Fibroblast of lung (primary cell): ENCODE data around the gene NLGN2. TPM values are rescaled to one million over a fixed set of nuclear protein-coding genes. Genes with fewer than 3 reads are reported as not detected.

Experiments
- DNase-seq, 2 donors: peaks; one replicate each; pipeline versions ENCODE4 v3.0.0 to v3.0.0-alpha.2; 2010; ENCODE audit warnings: low read depth in 2 of 2
- H2AFZ ChIP-seq: 2 replicates; pipeline ENCODE4 v1.5.1; 2012; ENCODE audit warnings: low read length, control low read depth, inconsistent platforms
- H3K27ac ChIP-seq: 2 replicates; pipeline ENCODE4 v1.5.1; 2011; ENCODE audit warnings: low read length, control low read depth; ENCODE audit not compliant: insufficient read depth
- H3K27me3 ChIP-seq: 2 replicates; pipeline ENCODE4 v1.5.1; 2011; ENCODE audit warnings: mild to moderate bottlenecking, low read length; ENCODE audit not compliant: control insufficient read depth, insufficient read depth
- H3K36me3 ChIP-seq: 2 replicates; pipeline ENCODE4 v1.5.1; 2011; ENCODE audit warnings: low read length; ENCODE audit not compliant: control insufficient read depth, insufficient read depth
- H3K4me1 ChIP-seq: 2 replicates; pipeline ENCODE4 v1.5.1; 2011; ENCODE audit warnings: low read length; ENCODE audit not compliant: control insufficient read depth, insufficient read depth; ENCODE audit errors: extremely low read depth
- H3K4me2 ChIP-seq: 2 replicates; pipeline ENCODE4 v1.5.1; 2011; ENCODE audit warnings: low read length, control low read depth; ENCODE audit not compliant: insufficient read depth; ENCODE audit errors: extremely low read depth
- H3K4me3 ChIP-seq, 4 experiments: fragments of 200-600 bp in 1 of 4; sonication (generic) in 1 of 4; replicated peaks in 1 of 4; 2 replicates each; pipeline ENCODE4 v1.5.1; 2011 to 2016; ENCODE audit warnings: low read length in 4 of 4, low read depth in 3 of 4, mild to moderate bottlenecking in 3 of 4, control low read depth in 2 of 4, inconsistent platforms in 1 of 4, mixed read lengths in 1 of 4; ENCODE audit not compliant: insufficient read depth in 1 of 4; ENCODE audit errors: control extremely low read depth in 1 of 4
- H3K79me2 ChIP-seq: 2 replicates; pipeline ENCODE4 v1.5.1; 2012; ENCODE audit warnings: mild to moderate bottlenecking, low read length, inconsistent platforms; ENCODE audit not compliant: control insufficient read depth, insufficient read depth
- H3K9ac ChIP-seq: 2 replicates; pipeline ENCODE4 v1.5.1; 2011; ENCODE audit warnings: mild to moderate bottlenecking, low read length, control low read depth; ENCODE audit not compliant: insufficient read depth
- H3K9me3 ChIP-seq: 2 replicates; pipeline ENCODE4 v1.5.1; 2012; ENCODE audit warnings: low read depth, low read length; ENCODE audit not compliant: control insufficient read depth, insufficient read depth
- H4K20me1 ChIP-seq: 2 replicates; pipeline ENCODE4 v1.5.1; 2011; ENCODE audit warnings: low read length; ENCODE audit not compliant: control insufficient read depth, insufficient read depth; ENCODE audit errors: extremely low read depth
- CTCF ChIP-seq, 2 donors: IDR thresholded peaks in 1 of 2; conservative IDR thresholded peaks in 1 of 2; 1 replicate in 1 of 2; 2 replicates in 1 of 2; pipeline ENCODE4 v1.5.1; 2011 to 2012; ENCODE audit warnings: low read length in 2 of 2, control low read depth in 1 of 2, inconsistent platforms in 1 of 2, low read depth in 1 of 2, mild to moderate bottlenecking in 1 of 2
- EZH2 ChIP-seq: IDR thresholded peaks from 2 replicates; pipeline ENCODE4 v1.5.1; 2012; ENCODE audit warnings: low read length, control low read depth, mild to moderate bottlenecking; ENCODE audit errors: missing control alignments
- polyA plus RNA-seq, 2 donors: library from polyadenylated mRNA; depleted of rRNA in 1 of 2; stranded (reverse) in 1 of 2; unstranded in 1 of 2; fragments of >200 nt; gene quantifications; 2 replicates each; pipeline ENCODE4 v1.2.1, GENCODE V29; 2011 to 2012; ENCODE audit warnings: missing spikeins in 1 of 2
- total RNA-seq: library from RNA; depleted of rRNA; stranded (reverse); fragments of >200 nt; gene quantifications from 2 replicates; pipeline ENCODE4 v1.2.1, GENCODE V29; 2014

NLGN2 gene
- total and polyA plus RNA-seq, 2 donors (not counting 1 experiment from before 2014, with no cell fraction given): 7.3 to 12.1 TPM

- H3K4me3 ChIP-seq: peak within 1 kb of the TSS; percentile 54 to 96 (median 80)
- TF ChIP-seq EZH2: no peak
- TF ChIP-seq CTCF (conservative IDR thresholded peaks at IDR 0.05 in 1 of 2, IDR thresholded peaks at IDR 0.05 in 1 of 2; ENCODE audit: low read depth in 1 of 2, low read length in 2 of 2): peak; percentile 34 to 49
These were observed 13.0 kb upstream of the NLGN2 start, which contains the start of gene PLSCR3 for GRCh38 chr17:7394452-7395191. PLSCR3 (minus strand) TSS chr17:7394525; CDS start chr17:7394110, 415 bp downstream.

GRCh38 chr17:7396147-7396546 is 11.5 kb upstream of the NLGN2 start:
- Histone ChIP-seq H3K4me1 (peaks cover 3% of the 10 kb centered on the region), H3K9me3 (no peaks in the 10 kb centered on the region), H4K20me1 (no peaks in the 10 kb centered on the region), H3K9ac (no peak overlapping the region), H3K36me3 (peaks cover 6% of the 10 kb centered on the region), H3K4me3 (no peak overlapping the region), H3K27me3 (no peaks in the 10 kb centered on the region), H3K79me2 (no peaks in the 10 kb centered on the region), H3K4me2 (no peak overlapping the region), H2AFZ (no peak overlapping the region), H3K27ac (no peak overlapping the region)
- TF ChIP-seq CTCF (conservative IDR thresholded peaks at IDR 0.05 in 1 of 2, IDR thresholded peaks at IDR 0.05 in 1 of 2; ENCODE audit: low read depth in 1 of 2, low read length in 2 of 2) (no peak), EZH2 (no peak)
- DNase-seq: no peak

More at GRCh38 chr17:7394452-7395191, 13.0 kb upstream of the NLGN2 start, which contains the start of gene PLSCR3:
- Histone ChIP-seq H3K27ac (peak within 1 kb of the TSS; percentile 90), H2AFZ (peak within 1 kb of the TSS; percentile 83), H3K9me3 (no peaks in the 10 kb centered on the region), H3K9ac (peak within 1 kb of the TSS; percentile 80), H3K4me2 (peak within 1 kb of the TSS; percentile 99), H3K27me3 (no peaks in the 10 kb centered on the region), H3K36me3 (peaks cover 13% of the 10 kb centered on the region), H3K4me1 (peaks cover 3% of the 10 kb centered on the region), H4K20me1 (no peaks in the 10 kb centered on the region), H3K79me2 (no peaks in the 10 kb centered on the region)
- DNase-seq: peak; percentile 79 to 83

GRCh38 chr17:7398612-7399011 is 9.0 kb upstream of the NLGN2 start:
- Histone ChIP-seq H3K36me3 (no peaks in the 10 kb centered on the region), H4K20me1 (no peaks in the 10 kb centered on the region), H3K79me2 (no peaks in the 10 kb centered on the region), H3K4me3 (no peak overlapping the region), H3K9me3 (no peaks in the 10 kb centered on the region), H3K9ac (no peak overlapping the region), H3K27ac (no peak overlapping the region), H3K4me1 (peaks cover 10% of the 10 kb centered on the region), H2AFZ (no peak overlapping the region), H3K27me3 (no peaks in the 10 kb centered on the region), H3K4me2 (no peak overlapping the region)
- TF ChIP-seq CTCF (conservative IDR thresholded peaks at IDR 0.05 in 1 of 2, IDR thresholded peaks at IDR 0.05 in 1 of 2; ENCODE audit: low read depth in 1 of 2, low read length in 2 of 2) (no peak), EZH2 (no peak)
- no peak for DNase-seq
